ENCODE data around the gene CMTR1. TPM values are rescaled to one million over a fixed set of nuclear protein-coding genes. Genes with fewer than 3 reads are reported as not detected.

CMTR1 gene
- total RNA-seq, 1 experiment from 2014 or later, result 32.3 TPM

GRCh38 chr6:37480118-37480736 lies 47.2 kb downstream of the CMTR1 start:
- Histone ChIP-seq H3K36me3 (ENCODE audit: insufficient read depth, low read length, poor library complexity, severe bottlenecking) (peaks cover 6% of the 10 kb centered on the region), H3K4me3 (ENCODE audit: low read depth, low read length, poor library complexity, severe bottlenecking) (no peak overlapping the region)

DNA sequence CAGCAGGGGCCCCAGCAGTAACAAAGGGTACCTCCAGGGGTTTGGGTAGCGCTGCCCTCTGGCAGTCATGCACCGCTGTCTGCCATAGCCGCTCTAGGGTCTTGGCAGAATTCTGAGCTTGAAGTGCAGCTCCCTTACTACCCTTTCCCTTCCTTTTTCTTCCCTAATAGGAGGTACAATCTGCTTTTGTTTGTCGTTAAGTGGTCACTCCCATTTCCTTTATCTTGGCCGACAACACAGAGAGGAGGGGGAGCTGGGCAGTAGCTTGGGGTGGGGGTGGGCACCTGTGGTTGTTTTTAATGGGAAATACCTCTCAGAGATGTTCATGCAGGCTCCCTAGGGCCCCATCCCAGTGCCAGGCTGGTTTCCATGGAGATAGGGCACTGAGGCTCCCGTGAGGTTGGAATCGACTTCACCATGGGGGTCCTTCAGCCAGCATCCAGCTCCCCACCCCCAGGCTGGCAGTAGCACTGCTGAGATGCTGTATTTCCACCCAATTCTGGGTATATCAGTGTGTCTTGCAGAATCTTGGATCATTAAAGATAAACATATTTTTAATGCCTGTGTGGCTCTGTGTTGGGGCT lies 48.0 kb downstream of the CMTR1 start:
- no peak for DNase-seq (ENCODE audit: low spot score)
- ChIA-PET CTCF (interaction anchor here (0.5 kb wide), 1 partner anchor 97 kb away, joined by 4 read pairs; no protein-coding TSS in a partner anchor), POLR2A (ENCODE audit: low non-redundant PET) (interaction anchor here (0.6 kb wide), 1 partner anchor 139 kb away, joined by 6 read pairs; no protein-coding TSS in a partner anchor)
- Histone ChIP-seq H3K4me3 (ENCODE audit: low read depth, low read length, poor library complexity, severe bottlenecking) (no peak overlapping the region), H3K9me3 (ENCODE audit: low read depth, low read length, poor library complexity, severe bottlenecking) (no peaks in the 10 kb centered on the region), H3K36me3 (ENCODE audit: insufficient read depth, low read length, poor library complexity, severe bottlenecking) (peaks cover 6% of the 10 kb centered on the region), H3K27ac (ENCODE audit: low read depth, low read length, poor library complexity, severe bottlenecking) (no peak overlapping the region), H3K4me1 (ENCODE audit: insufficient read depth, low read length, poor library complexity, severe bottlenecking) (no peaks in the 10 kb centered on the region), H3K27me3 (replicated peaks; ENCODE audit: insufficient read depth, low read depth, low read length, poor library complexity) (no peaks in the 10 kb centered on the region)
- TF ChIP-seq EZH2 (IDR thresholded peaks at IDR 0.05; ENCODE audit: borderline replicate concordance, low read depth, low read length, poor library complexity, severe bottlenecking) (no peak), CTCF (conservative IDR thresholded peaks at IDR 0.05; ENCODE audit: low read depth, low read length) (no peak)
- intact Hi-C loops (cut with micrococcal nuclease; ENCODE audit: unreplicated experiment), result loop anchor here (10.0 kb wide), 1 partner anchor 1094 kb away; no protein-coding TSS in a partner anchor
- no TSS peak for BruUV-seq (replicated peaks)

More at GRCh38 chr6:37480118-37480736, 47.2 kb downstream of the CMTR1 start:
- no peak for DNase-seq (ENCODE audit: low spot score)
- Histone ChIP-seq H3K27me3 (replicated peaks; ENCODE audit: insufficient read depth, low read depth, low read length, poor library complexity) (no peaks in the 10 kb centered on the region), H3K4me1 (ENCODE audit: insufficient read depth, low read length, poor library complexity, severe bottlenecking) (no peaks in the 10 kb centered on the region), H3K27ac (ENCODE audit: low read depth, low read length, poor library complexity, severe bottlenecking) (no peak overlapping the region), H3K9me3 (ENCODE audit: low read depth, low read length, poor library complexity, severe bottlenecking) (no peaks in the 10 kb centered on the region)
- ChIA-PET POLR2A (ENCODE audit: low non-redundant PET) (interaction anchor here (0.6 kb wide), 1 partner anchor 140 kb away, joined by 6 read pairs; no protein-coding TSS in a partner anchor), CTCF (no interaction called here)
- BruUV-seq (replicated peaks), result no TSS peak
- no peak for TF ChIP-seq CTCF (conservative IDR thresholded peaks at IDR 0.05; ENCODE audit: low read depth, low read length)
- no peak for TF ChIP-seq EZH2 (IDR thresholded peaks at IDR 0.05; ENCODE audit: borderline replicate concordance, low read depth, low read length, poor library complexity, severe bottlenecking)
- intact Hi-C loops (cut with micrococcal nuclease; ENCODE audit: unreplicated experiment), result loop anchor here (10.0 kb wide), 1 partner anchor 1095 kb away; no protein-coding TSS in a partner anchor

GRCh38 chr6:37481711-37482605 lies 48.9 kb downstream of the CMTR1 start:
- ChIA-PET CTCF (no interaction called here), POLR2A (ENCODE audit: low non-redundant PET) (no interaction called here)
- no TSS peak for BruUV-seq (replicated peaks)
- Histone ChIP-seq H3K27ac (ENCODE audit: low read depth, low read length, poor library complexity, severe bottlenecking) (no peak overlapping the region), H3K27me3 (replicated peaks; ENCODE audit: insufficient read depth, low read depth, low read length, poor library complexity) (no peaks in the 10 kb centered on the region), H3K36me3 (ENCODE audit: insufficient read depth, low read length, poor library complexity, severe bottlenecking) (peaks cover 6% of the 10 kb centered on the region), H3K4me1 (ENCODE audit: insufficient read depth, low read length, poor library complexity, severe bottlenecking) (no peaks in the 10 kb centered on the region), H3K9me3 (ENCODE audit: low read depth, low read length, poor library complexity, severe bottlenecking) (no peaks in the 10 kb centered on the region), H3K4me3 (ENCODE audit: low read depth, low read length, poor library complexity, severe bottlenecking) (no peak overlapping the region)
- no peak for TF ChIP-seq EZH2 (IDR thresholded peaks at IDR 0.05; ENCODE audit: borderline replicate concordance, low read depth, low read length, poor library complexity, severe bottlenecking)
- no peak for TF ChIP-seq CTCF (conservative IDR thresholded peaks at IDR 0.05; ENCODE audit: low read depth, low read length)
- DNase-seq (ENCODE audit: low spot score), result no peak
- intact Hi-C loops (cut with micrococcal nuclease; ENCODE audit: unreplicated experiment), result loop anchor here (10.0 kb wide), 1 partner anchor 1093 kb away; no protein-coding TSS in a partner anchor

Measured in A673 (cell line).